GM21390 (cell line): ENCODE data around the gene KRT79.
"Not testable (repeated sequence)": the region's sequence is repeated elsewhere in the genome, so short reads cannot be mapped to it uniquely, and the experiment has no call there.

Experiments used
- ATAC-seq: cut with Tn5 transposase; IDR thresholded peaks from one replicate; pipeline ENCODE4 v1.9.1; 2021; ENCODE audit not compliant: unreplicated experiment

Gene KRT79

GRCh38 chr12:52806821-52807543 is 27.1 kb downstream of the KRT79 start:
- no peak for ATAC-seq

- no peak for ATAC-seq
These were observed 27.8 kb downstream of the KRT79 start for GRCh38 chr12:52806169-52806811.

- no peak for ATAC-seq
These were observed 28.4 kb downstream of the KRT79 start for GRCh38 chr12:52805739-52806138.

DNA sequence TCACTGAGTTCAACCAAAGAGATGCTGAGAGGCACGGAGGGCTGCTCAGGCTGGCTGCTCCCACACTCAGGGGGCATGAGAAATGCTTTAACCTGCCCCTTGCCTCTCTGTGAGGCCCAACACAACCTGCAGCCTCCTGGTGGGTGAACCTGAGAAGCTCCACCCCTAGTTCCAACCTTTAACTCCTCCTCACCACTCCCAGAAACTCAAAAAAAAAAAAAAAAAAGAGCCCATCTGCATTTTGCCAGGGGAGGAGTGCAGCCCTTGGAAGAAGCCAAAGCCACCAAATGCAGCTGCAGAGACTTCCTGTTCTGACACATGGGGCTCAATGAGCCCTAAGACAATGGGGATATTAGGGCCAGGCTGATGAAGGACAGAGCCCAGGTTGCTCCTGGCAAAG is 29.1 kb downstream of the KRT79 start:
- ATAC-seq, result no peak

- no peak for ATAC-seq
These were observed 31.7 kb downstream of the KRT79 start for GRCh38 chr12:52802442-52802841.

- no peak for ATAC-seq
These were observed 32.3 kb downstream of the KRT79 start for GRCh38 chr12:52801773-52802172.

DNA sequence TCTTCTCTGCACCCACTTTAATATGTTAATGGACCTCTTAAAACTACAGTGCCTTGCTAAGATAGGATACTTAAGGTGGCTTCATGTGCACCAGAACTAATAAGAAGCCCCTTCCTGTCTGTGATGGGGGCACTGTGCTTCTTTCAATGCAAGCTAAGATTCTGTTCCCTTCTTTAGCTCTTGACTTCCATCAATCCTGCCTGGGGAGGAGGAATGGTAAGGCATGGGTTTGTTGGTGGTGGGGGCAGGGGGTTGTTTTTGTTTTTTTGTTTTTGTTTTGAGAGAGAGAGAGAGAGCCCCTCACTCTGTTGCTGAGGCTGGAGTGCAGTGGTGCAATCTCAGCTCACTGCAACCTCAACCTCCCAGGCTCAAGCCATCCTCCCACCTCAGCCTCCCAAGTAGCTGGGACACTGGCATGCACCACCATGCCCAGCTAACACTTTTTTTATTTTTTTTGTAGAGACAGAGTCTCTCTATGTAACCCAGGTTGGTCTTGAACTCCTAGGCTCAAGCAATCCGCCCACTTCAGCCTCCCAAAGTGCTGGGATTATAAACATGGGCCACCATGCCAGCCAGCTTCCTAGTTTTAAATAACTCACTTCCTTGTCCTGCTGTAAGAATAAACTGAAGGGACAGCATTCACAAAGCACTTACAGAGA is 33.7 kb downstream of the KRT79 start:
- no peak for ATAC-seq

- ATAC-seq, result no peak
These were observed 34.5 kb downstream of the KRT79 start for GRCh38 chr12:52799505-52800211.

GRCh38 chr12:52798671-52799504 is 35.2 kb downstream of the KRT79 start:
- no peak for ATAC-seq

GRCh38 chr12:52798003-52798670 is 36.0 kb downstream of the KRT79 start:
- ATAC-seq, result no peak

DNA sequence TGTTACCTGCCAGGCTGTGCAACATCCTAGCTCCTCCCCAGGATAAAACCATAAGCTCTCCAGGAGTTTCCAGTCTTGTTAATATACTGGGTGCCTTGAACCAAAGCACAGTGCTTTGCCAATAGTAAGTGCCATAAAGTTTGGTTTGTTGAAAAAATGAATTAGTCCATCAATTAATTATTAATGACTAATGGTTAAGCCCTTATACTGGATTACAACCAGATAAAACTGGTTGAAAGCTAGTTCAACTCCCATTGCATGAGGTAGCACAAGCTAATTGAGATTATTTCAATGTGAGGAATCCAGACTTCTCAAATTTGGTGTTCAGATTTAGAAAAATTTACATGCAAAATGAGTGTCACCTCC is 36.6 kb downstream of the KRT79 start:
- no peak for ATAC-seq

DNA sequence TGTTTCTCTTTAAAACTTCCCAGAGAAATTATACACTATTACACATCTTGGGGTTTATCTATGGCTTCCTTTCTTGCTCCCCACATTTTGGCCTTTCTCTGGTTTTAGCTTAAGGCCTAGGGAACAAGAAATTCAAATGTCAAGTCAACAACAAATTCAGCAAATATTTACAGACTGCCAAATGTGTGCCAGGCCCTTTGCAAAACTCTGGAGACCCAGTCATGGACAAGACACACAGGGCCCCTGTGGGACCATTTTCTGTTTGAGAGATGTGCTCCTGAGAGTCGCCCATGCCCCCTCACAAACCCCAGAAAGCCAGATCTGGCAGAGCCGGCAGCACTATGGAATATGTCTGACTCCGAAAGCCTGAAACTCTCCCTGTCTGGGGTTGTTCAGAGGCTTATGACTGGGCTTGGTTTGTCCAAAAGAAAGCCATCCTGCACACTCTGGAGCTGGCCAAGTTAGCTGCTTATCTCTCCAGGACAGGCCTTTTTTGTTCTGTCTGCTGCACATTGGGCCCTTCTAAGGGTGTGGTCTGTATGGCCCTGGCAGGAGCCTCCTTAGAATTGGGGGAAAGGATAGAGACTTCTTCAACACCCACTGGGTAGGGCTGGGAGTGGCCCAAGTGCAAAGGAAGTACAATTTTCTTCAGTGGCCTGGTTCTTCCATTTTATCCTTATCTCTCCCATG is 37.1 kb downstream of the KRT79 start:
- no peak for ATAC-seq

- no peak for ATAC-seq
These were observed 37.7 kb downstream of the KRT79 start for GRCh38 chr12:52796429-52796794.

GRCh38 chr12:52795694-52796428 is 38.2 kb downstream of the KRT79 start, which contains the start of gene KRT3:
Gene KRT3 (minus strand): TSS chr12:52796117. CDS start chr12:52796042, 75 bp downstream.
- no peak for ATAC-seq

- not testable (repeated sequence) for ATAC-seq
These were observed 38.8 kb downstream of the KRT79 start for GRCh38 chr12:52795332-52795674.

DNA sequence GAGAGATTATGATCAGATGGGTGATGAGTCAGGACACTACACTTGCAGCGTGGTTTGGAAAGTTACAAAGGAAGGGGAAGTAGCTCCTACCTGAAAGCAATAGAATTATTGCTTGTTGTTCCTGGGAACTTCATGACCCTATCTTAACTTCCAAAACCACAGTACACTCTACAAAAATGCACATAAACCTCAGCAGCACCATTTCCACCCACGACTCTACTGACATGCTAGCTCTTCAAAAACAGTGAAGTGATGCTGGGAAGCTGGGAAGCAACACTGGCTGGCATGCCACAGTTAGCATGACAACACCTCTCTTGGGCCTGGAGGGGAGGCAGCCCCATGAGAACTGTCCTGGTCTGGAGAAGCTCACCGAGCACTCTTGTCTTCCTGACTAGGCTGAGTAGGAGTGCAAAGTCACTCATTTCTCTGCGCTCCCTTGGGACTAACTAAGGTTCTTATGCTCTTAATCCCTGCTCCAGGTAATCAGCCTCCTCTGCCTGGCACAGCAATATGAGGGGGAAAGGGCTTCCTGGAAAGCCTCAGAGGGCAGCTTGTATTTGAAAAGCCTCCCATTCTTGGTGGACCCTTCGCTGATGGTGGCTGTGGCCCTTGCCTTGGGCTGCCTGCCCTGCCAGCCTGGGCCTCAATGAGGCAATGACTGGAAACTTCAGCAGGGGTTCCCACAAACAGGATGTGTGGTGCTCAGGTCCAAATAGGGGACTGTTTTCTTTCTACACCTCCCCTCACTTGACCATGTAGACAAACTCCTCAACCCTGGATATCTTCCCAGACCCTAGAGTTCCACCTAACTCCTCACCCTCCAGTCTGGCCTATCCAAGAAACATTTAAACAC is 39.4 kb downstream of the KRT79 start:
- no peak for ATAC-seq

- ATAC-seq, result no peak
These were observed 41.7 kb downstream of the KRT79 start for GRCh38 chr12:52792185-52793029.
